Hepatic stellate cell (primary cell): ENCODE data around the gene S100Z.
A peak's percentile ranks its signal among the peaks of the same experiment; 100 is the strongest.
"Not testable (repeated sequence)": the region's sequence is repeated elsewhere in the genome, so short reads cannot be mapped to it uniquely, and the experiment has no call there.

Experiments
- DNase-seq: peaks from one replicate; pipeline ENCODE4 v3.0.0; 2011; ENCODE audit warnings: low spot score

The S100Z gene

GRCh38 chr5:76826416-76826815 lies 23.4 kb upstream of the S100Z start:
- not testable (repeated sequence) for DNase-seq

GRCh38 chr5:76831110-76831452 lies 18.7 kb upstream of the S100Z start:
- peak; percentile 67 for DNase-seq

- DNase-seq: no peak
Observed at GRCh38 chr5:76836181-76836580, 13.6 kb upstream of the S100Z start.

GRCh38 chr5:76836585-76836984 lies 13.2 kb upstream of the S100Z start:
- no peak for DNase-seq

- DNase-seq: peak; percentile 44
Observed at GRCh38 chr5:76838481-76839261, 11.1 kb upstream of the S100Z start.

GRCh38 chr5:76841361-76841760 lies 8.5 kb upstream of the S100Z start:
- DNase-seq: no peak

- DNase-seq: no peak
Observed at GRCh38 chr5:76845890-76846289, 3.9 kb upstream of the S100Z start.

GRCh38 chr5:76850543-76851145 lies 830 bp downstream of the S100Z start:
- DNase-seq: no peak

GRCh38 chr5:76851728-76852369 lies 2.0 kb downstream of the S100Z start:
- DNase-seq: no peak

- no peak for DNase-seq
Observed at GRCh38 chr5:76852772-76853171, 3.0 kb downstream of the S100Z start.

- DNase-seq: not testable (repeated sequence)
Observed at GRCh38 chr5:76853741-76854140, 3.9 kb downstream of the S100Z start.

GRCh38 chr5:76854644-76855043 lies 4.8 kb downstream of the S100Z start:
- DNase-seq: no peak

GRCh38 chr5:76855501-76855900 lies 5.7 kb downstream of the S100Z start:
- DNase-seq: not testable (repeated sequence)

GRCh38 chr5:76855961-76856360 lies 6.1 kb downstream of the S100Z start:
- no peak for DNase-seq

- not testable (repeated sequence) for DNase-seq
Observed at GRCh38 chr5:76856800-76857199, 7.0 kb downstream of the S100Z start.

- no peak for DNase-seq
Observed at GRCh38 chr5:76859591-76860247, 9.9 kb downstream of the S100Z start.

- peak; percentile 19 for DNase-seq
Observed at GRCh38 chr5:76861612-76862011, 11.8 kb downstream of the S100Z start.

GRCh38 chr5:76863001-76863400 lies 13.2 kb downstream of the S100Z start:
- DNase-seq: no peak

GRCh38 chr5:76866503-76866902 lies 16.7 kb downstream of the S100Z start:
- no peak for DNase-seq

- peak; percentile 10 for DNase-seq
Observed at GRCh38 chr5:76867038-76867437, 17.2 kb downstream of the S100Z start.

GRCh38 chr5:76867827-76868693 lies 18.2 kb downstream of the S100Z start:
- DNase-seq: peak; percentile 54

- no peak for DNase-seq
Observed at GRCh38 chr5:76870046-76870445, 20.2 kb downstream of the S100Z start.
